ENCODE measurements around the gene DISP3.
A peak's percentile ranks its signal among the peaks of the same experiment; 100 is the strongest.

Gene DISP3

GRCh38 chr1:11456965-11457364, 22.0 kb upstream of the DISP3 start:
- in situ Hi-C loops (cut with MboI; ENCODE audit: low pct_unique_long_range_greater_than_20kb, low sequenced_read_pairs), result no loop called here
- DNase-seq, result no peak

GRCh38 chr1:11458811-11459275, 20.1 kb upstream of the DISP3 start:
- DNase-seq, result no peak
- in situ Hi-C loops (cut with MboI; ENCODE audit: low pct_unique_long_range_greater_than_20kb, low sequenced_read_pairs), result no loop called here

- in situ Hi-C loops (cut with MboI; ENCODE audit: low pct_unique_long_range_greater_than_20kb, low sequenced_read_pairs), result no loop called here
- DNase-seq, result no peak
Observed at GRCh38 chr1:11461531-11462137, 17.3 kb upstream of the DISP3 start.

GRCh38 chr1:11462224-11462923, 16.6 kb upstream of the DISP3 start:
- in situ Hi-C loops (cut with MboI; ENCODE audit: low pct_unique_long_range_greater_than_20kb, low sequenced_read_pairs), result no loop called here
- DNase-seq, result no peak

- in situ Hi-C loops (cut with MboI; ENCODE audit: low pct_unique_long_range_greater_than_20kb, low sequenced_read_pairs), result no loop called here
Observed at GRCh38 chr1:11463177-11463576, 15.8 kb upstream of the DISP3 start.

GRCh38 chr1:11465307-11465706, 13.6 kb upstream of the DISP3 start:
- in situ Hi-C loops (cut with MboI; ENCODE audit: low pct_unique_long_range_greater_than_20kb, low sequenced_read_pairs), result no loop called here
- DNase-seq, result no peak

More at GRCh38 chr1:11463177-11463576, 15.8 kb upstream of the DISP3 start:
- no peak for DNase-seq

- no peak for DNase-seq
Observed at GRCh38 chr1:11466416-11466815, 12.5 kb upstream of the DISP3 start.

GRCh38 chr1:11468878-11469277, 10.1 kb upstream of the DISP3 start:
- in situ Hi-C loops (cut with MboI; ENCODE audit: low pct_unique_long_range_greater_than_20kb, low sequenced_read_pairs), result no loop called here
- no peak for DNase-seq

More at GRCh38 chr1:11466416-11466815, 12.5 kb upstream of the DISP3 start:
- in situ Hi-C loops (cut with MboI; ENCODE audit: low pct_unique_long_range_greater_than_20kb, low sequenced_read_pairs), result no loop called here

GRCh38 chr1:11470912-11471311, 8.0 kb upstream of the DISP3 start:
- in situ Hi-C loops (cut with MboI; ENCODE audit: low pct_unique_long_range_greater_than_20kb, low sequenced_read_pairs), result no loop called here
- no peak for DNase-seq

GRCh38 chr1:11471473-11471872, 7.5 kb upstream of the DISP3 start:
- no peak for DNase-seq
- in situ Hi-C loops (cut with MboI; ENCODE audit: low pct_unique_long_range_greater_than_20kb, low sequenced_read_pairs), result no loop called here

- no peak for DNase-seq
- in situ Hi-C loops (cut with MboI; ENCODE audit: low pct_unique_long_range_greater_than_20kb, low sequenced_read_pairs), result no loop called here
Observed at GRCh38 chr1:11472284-11472683, 6.7 kb upstream of the DISP3 start.

- in situ Hi-C loops (cut with MboI; ENCODE audit: low pct_unique_long_range_greater_than_20kb, low sequenced_read_pairs), result no loop called here
- DNase-seq, result no peak
Observed at GRCh38 chr1:11472741-11473140, 6.2 kb upstream of the DISP3 start.

GRCh38 chr1:11473491-11474034, 5.4 kb upstream of the DISP3 start:
- peak; percentile 47 for DNase-seq
- in situ Hi-C loops (cut with MboI; ENCODE audit: low pct_unique_long_range_greater_than_20kb, low sequenced_read_pairs), result no loop called here

- no peak for DNase-seq
- in situ Hi-C loops (cut with MboI; ENCODE audit: low pct_unique_long_range_greater_than_20kb, low sequenced_read_pairs), result no loop called here
Observed at GRCh38 chr1:11474826-11475225, 4.1 kb upstream of the DISP3 start.

- DNase-seq, result no peak
- in situ Hi-C loops (cut with MboI; ENCODE audit: low pct_unique_long_range_greater_than_20kb, low sequenced_read_pairs), result no loop called here
Observed at GRCh38 chr1:11475748-11476147, 3.2 kb upstream of the DISP3 start.

GRCh38 chr1:11479375-11479979, 522 bp downstream of the DISP3 start:
- in situ Hi-C loops (cut with MboI; ENCODE audit: low pct_unique_long_range_greater_than_20kb, low sequenced_read_pairs), result no loop called here
- no peak for DNase-seq

- in situ Hi-C loops (cut with MboI; ENCODE audit: low pct_unique_long_range_greater_than_20kb, low sequenced_read_pairs), result no loop called here
- no peak for DNase-seq
Observed at GRCh38 chr1:11481019-11481418, 2.1 kb downstream of the DISP3 start.

GRCh38 chr1:11482198-11482597, 3.2 kb downstream of the DISP3 start:
- no peak for DNase-seq
- in situ Hi-C loops (cut with MboI; ENCODE audit: low pct_unique_long_range_greater_than_20kb, low sequenced_read_pairs), result no loop called here

- in situ Hi-C loops (cut with MboI; ENCODE audit: low pct_unique_long_range_greater_than_20kb, low sequenced_read_pairs), result no loop called here
- DNase-seq, result no peak
Observed at GRCh38 chr1:11482701-11483479, 3.9 kb downstream of the DISP3 start.

Data from KBM-7 (cell line).